SK-N-MC (cell line): ENCODE results near the gene FALEC.

Experiments used
- EZH2 ChIP-seq: fragments of 200-600 bp; sonication (generic); IDR thresholded peaks from one replicate; pipeline ENCODE4 v1.6.1; 2017; ENCODE audit warnings: antibody characterized with exemption
- FOXP2 ChIP-seq: optimal IDR thresholded peaks from 2 replicates; pipeline ENCODE3; 2011; ENCODE audit warnings: mild to moderate bottlenecking, moderate library complexity; ENCODE audit not compliant: insufficient read depth; ENCODE audit errors: extremely low read length, control extremely low read depth
- POLR2AphosphoS5 ChIP-seq: IDR thresholded peaks from 2 replicates; pipeline ENCODE4 v1.6.1; 2012; ENCODE audit warnings: mild to moderate bottlenecking, low read depth, low read length, borderline replicate concordance

- TF ChIP-seq POLR2AphosphoS5 (no peak), EZH2 (no peak), FOXP2 (no peak)
Observed at GRCh38 chr1:150563340-150564038, 47.9 kb downstream of the FALEC start.
